Left renal pelvis (tissue), 4 donors: ENCODE measurements around the gene PGAP3. TPM values are rescaled to one million over a fixed set of nuclear protein-coding genes. Genes with fewer than 3 reads are reported as not detected.

Experiments used
- DNase-seq, 4 donors: peaks; one replicate each; pipeline ENCODE4 v3.0.0-alpha.2; 2013; ENCODE audit warnings: low read depth in 4 of 4, low spot score in 3 of 4
- polyA plus RNA-seq, 4 donors: library from polyadenylated mRNA; unstranded; fragments of 120-200 nt; gene quantifications; one replicate each; pipeline ENCODE4 v1.2.1, GENCODE V29; 2013; ENCODE audit not compliant: insufficient read length in 4 of 4

PGAP3 gene
- polyA plus RNA-seq, 4 donors = 26.5 to 45.9 (median 33.8) TPM

DNA sequence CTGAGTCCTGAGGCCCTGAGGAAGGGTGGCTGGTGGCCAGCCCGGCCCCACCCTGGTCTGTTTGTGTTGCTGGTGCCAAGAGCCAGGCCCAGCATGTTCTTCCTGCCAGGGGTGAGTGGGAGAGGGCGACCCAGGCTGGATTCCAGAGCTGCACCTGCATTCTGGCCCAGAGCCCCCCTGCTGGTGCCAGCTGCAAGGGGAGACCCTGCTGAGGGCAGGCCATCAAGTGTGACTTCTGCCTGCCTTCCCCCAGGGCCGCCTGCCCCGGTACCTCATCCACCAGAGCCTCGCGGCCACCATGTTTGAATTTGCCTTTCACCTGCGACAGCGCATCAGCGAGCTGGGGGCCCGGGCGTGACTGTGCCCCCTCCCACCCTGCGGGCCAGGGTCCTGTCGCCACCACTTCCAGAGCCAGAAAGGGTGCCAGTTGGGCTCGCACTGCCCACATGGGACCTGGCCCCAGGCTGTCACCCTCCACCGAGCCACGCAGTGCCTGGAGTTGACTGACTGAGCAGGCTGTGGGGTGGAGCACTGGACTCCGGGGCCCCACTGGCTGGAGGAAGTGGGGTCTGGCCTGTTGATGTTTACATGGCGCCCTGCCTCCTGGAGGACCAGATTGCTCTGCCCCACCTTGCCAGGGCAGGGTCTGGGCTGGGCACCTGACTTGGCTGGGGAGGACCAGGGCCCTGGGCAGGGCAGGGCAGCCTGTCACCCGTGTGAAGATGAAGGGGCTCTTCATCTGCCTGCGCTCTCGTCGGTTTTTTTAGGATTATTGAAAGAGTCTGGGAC is 25.1 kb downstream of the PGAP3 start:
- no peak for DNase-seq

- DNase-seq = no peak
These were observed 25.9 kb downstream of the PGAP3 start for GRCh38 chr17:39661744-39662541.

GRCh38 chr17:39660397-39661385 is 27.2 kb downstream of the PGAP3 start:
- DNase-seq = no peak

DNA sequence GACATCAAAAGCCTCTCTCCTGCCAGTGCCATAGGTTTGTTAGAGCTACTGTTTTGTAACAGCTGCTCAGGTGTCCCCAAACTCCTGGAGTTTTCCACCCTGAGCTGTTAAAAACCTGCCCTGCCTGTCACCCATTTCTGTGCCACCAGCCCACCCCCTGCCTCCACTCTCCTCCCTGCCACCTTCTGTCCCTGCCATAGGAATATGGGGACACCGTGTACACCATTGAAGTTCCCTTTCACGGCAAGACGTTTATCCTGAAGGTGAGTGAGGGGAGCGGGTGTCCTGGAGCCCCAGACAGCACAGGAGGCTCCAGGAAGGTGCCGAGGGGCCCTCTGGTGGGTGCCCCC is 27.9 kb downstream of the PGAP3 start:
- DNase-seq = no peak

- DNase-seq = no peak
These were observed 28.4 kb downstream of the PGAP3 start for GRCh38 chr17:39659279-39660010.

DNA sequence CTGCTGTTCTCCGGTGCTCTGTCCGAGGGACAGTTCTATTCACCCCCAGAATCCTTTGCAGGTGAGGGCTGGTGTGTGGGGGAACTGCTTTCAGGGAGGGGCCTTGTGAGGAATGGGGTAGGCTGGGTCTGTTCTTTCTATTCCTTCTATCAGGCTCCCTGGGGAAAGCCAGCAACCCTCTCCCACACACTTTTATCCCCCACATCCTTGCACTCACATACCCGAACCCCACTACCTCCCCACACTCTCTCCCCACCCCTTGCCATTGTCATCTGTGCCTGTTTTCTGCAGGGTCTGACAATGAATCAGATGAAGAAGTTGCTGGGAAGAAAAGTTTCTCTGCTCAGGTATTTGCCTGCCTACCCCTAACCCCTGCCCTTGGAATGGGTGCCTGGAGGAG is 29.1 kb downstream of the PGAP3 start:
- no peak for DNase-seq

DNA sequence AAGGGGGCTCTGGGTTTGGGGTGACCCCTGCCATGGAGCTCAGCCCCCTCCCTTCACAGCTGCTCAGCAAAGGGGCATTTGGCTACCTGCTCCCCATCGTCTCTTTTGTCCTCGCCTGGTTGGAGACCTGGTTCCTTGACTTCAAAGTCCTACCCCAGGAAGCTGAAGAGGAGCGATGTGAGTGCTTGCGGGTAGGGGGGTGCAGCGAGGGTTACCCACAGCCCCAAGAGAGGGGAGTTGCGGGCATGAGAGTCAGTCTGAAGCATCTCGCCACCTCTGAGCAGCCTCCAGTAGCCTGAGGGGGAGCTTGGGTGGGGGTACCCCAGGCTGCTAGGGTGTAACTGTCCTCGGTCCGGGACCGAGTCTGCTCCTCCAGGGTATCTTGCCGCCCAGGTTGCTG is 29.5 kb downstream of the PGAP3 start:
- no peak for DNase-seq

DNA sequence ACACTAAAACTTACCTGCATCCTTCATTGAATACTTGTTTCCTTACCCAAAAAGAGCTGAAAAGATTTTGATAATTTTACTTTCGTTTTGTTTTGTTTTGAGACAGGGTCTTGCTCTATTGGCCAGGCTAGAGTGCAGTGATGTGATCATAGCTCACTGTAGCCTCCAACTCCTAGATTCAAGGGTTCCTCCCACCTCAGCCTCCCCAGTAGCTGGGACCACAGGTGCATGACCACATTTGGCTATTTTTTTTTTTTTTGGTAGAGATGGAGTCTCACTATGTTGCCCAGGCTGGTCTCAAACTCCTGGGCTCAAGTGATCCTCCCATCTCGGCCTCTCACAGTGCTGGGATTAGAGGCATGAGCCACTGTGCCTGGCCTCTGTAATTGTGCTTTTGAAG is 32.8 kb downstream of the PGAP3 start:
- DNase-seq = no peak

DNA sequence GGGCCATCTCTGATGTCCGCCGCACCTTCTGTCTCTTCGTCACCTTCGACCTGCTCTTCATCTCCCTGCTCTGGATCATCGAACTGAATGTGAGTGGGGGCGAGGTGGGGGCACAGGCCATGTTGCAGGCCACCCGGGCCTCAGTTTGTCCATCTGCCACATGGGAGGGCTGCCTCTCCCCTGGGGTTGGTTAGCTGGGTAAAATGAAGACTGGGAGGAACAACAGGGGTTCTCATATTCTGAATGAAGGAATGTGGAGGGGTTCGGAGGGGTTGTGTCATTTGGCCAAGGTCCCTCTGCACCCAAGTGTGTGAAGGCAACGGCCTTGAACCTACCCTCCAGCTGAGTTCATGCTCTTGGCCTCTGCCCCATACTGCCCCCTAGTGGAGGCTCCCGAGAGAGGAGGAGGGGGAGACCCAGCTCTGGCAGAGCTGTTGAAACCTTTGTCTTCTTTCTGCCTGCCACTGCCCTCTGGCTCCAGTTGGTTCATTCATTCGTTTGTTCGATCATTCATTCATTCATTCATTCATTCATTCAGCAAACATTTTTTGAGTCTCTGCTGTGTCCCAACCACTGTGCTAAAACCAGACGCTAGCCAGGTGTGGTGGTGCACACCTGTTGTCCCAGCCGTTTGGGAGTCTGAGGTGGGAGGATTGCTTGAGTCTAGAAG is 34.1 kb downstream of the PGAP3 start:
- no peak for DNase-seq

DNA sequence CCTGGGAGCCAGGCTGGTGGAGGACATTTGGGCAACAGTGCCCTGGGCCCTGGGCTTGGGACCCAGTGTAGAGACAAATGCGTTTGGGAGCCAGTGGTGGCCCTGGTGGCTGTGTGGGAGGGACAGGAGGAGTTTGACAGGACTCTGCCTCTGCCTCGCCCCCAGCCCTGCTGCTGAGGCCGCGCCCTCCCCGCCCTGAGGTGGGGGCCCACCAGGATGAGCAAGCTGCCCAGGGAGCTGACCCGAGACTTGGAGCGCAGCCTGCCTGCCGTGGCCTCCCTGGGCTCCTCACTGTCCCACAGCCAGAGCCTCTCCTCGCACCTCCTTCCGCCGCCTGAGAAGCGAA is 34.6 kb downstream of the PGAP3 start:
- no peak for DNase-seq

DNA sequence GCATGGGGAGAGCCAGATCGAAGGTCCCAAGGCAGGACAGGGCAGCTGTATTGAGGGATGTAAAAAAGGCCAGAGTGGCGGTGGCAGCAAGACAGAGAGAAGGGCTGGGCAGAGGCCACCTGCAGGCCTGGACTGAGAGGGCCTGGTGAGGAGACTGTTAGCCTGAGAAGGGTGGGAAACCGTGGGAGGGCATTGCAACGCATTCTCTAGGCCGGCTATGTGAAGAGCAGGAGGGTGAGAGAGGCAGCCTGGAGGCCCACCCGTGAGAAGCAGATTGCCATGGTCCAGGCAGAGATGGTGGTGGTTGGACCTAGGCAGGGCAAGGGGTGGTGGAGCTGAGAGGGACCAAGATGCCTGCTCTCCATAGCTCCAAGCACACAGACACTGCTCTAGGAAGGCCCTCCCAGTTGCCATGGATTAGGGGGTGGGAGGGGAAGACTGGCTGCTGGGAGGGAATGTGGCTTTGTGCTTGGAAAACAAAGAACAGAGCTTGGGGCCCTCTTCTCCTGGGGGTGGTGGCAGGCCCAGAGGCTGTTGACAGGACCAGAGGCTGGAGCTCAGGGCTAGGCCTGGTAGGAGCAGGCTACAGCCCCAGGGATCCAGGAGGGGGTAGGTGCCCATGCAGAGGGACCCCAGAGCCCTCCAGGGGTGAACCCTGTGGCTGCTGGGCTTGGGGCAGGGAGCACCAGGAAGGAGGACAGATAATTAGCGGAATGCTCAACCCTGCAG is 35.1 kb downstream of the PGAP3 start:
- DNase-seq = no peak

DNA sequence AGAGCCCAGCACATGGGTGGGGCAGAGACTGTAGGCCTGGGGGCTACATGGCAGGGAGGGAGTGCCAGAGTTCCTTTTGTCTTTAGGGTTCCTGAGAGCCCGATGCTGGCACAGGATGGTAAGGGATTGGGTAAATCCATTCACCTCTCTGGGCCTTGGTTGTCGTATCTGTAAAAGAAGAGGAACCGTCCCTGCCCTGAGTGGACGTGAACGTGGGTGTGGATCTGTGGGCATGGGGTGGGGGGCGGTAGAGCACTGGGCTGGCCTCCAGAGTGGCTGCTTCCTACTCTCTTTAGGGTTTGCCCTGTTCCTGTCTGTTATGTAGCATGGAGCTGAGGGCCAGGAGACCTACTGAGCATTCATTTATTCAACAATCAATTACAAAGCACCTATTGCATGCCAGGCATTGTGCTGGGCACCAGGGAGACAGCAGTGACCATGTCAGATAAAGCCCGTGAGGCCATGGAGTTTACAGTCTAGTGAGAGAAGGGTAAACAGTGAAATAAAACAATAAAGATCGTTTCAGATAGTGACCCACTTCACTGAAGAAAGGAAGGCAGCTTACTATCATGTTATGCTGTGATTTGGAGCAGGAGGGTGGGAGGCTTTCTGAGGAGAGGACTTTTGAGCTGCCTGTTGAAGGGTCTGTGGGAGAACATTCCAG is 35.8 kb downstream of the PGAP3 start:
- no peak for DNase-seq

DNA sequence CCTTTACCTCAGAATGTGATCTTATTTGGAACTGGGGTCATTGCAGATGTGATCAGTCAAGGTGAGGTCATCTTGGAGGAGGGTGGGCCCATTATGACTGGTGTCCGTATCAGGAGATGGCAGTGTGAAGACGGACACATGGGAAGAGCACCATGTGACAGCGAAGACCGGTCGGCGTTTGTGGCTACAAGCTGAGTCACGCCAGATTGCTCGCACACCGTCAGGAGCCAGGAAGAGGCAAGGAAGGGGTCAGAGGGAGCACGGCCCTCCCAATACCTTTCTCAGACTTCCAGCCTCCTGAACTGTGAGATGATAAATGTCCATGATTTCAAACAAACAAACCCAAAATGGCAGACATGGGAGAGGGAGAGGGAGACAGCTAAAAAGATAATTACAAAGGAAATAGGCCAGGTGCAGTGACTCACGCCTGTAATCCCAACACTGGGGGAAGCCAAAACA is 37.7 kb downstream of the PGAP3 start:
- DNase-seq = no peak

- DNase-seq = no peak
These were observed 39.1 kb downstream of the PGAP3 start for GRCh38 chr17:39648616-39649366.

DNA sequence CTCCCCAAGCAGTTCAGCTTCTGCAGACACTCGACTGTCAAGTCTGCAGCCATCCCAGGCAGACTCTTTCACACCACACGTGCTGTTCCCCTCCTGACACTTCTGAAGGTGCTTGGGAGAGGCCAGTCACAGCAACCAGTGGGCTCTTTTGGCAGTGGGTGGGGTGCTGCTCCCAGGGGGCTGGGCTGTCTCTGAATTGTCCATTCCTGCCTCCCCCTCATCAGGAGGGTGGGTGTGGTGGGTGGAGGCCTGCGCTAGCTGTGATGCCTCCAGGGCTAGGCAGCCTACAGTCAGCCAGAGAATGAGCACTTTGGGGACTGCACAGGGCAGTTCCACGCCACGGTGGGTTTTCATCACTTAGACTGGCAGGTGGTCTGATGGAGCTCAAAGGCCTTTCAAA is 40.6 kb downstream of the PGAP3 start:
- no peak for DNase-seq

- no peak for DNase-seq
These were observed 44.6 kb downstream of the PGAP3 start for GRCh38 chr17:39643271-39643670.

GRCh38 chr17:39642291-39643074 is 45.4 kb downstream of the PGAP3 start:
- no peak for DNase-seq
